ENCODE data around the gene GEMIN5.
A peak's percentile ranks its signal among the peaks of the same experiment; 100 is the strongest.
"Not testable (repeated sequence)": the region's sequence is repeated elsewhere in the genome, so short reads cannot be mapped to it uniquely, and the experiment has no call there.

The GEMIN5 gene, protein sequence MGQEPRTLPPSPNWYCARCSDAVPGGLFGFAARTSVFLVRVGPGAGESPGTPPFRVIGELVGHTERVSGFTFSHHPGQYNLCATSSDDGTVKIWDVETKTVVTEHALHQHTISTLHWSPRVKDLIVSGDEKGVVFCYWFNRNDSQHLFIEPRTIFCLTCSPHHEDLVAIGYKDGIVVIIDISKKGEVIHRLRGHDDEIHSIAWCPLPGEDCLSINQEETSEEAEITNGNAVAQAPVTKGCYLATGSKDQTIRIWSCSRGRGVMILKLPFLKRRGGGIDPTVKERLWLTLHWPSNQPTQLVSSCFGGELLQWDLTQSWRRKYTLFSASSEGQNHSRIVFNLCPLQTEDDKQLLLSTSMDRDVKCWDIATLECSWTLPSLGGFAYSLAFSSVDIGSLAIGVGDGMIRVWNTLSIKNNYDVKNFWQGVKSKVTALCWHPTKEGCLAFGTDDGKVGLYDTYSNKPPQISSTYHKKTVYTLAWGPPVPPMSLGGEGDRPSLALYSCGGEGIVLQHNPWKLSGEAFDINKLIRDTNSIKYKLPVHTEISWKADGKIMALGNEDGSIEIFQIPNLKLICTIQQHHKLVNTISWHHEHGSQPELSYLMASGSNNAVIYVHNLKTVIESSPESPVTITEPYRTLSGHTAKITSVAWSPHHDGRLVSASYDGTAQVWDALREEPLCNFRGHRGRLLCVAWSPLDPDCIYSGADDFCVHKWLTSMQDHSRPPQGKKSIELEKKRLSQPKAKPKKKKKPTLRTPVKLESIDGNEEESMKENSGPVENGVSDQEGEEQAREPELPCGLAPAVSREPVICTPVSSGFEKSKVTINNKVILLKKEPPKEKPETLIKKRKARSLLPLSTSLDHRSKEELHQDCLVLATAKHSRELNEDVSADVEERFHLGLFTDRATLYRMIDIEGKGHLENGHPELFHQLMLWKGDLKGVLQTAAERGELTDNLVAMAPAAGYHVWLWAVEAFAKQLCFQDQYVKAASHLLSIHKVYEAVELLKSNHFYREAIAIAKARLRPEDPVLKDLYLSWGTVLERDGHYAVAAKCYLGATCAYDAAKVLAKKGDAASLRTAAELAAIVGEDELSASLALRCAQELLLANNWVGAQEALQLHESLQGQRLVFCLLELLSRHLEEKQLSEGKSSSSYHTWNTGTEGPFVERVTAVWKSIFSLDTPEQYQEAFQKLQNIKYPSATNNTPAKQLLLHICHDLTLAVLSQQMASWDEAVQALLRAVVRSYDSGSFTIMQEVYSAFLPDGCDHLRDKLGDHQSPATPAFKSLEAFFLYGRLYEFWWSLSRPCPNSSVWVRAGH (N-terminal part only)

DNA sequence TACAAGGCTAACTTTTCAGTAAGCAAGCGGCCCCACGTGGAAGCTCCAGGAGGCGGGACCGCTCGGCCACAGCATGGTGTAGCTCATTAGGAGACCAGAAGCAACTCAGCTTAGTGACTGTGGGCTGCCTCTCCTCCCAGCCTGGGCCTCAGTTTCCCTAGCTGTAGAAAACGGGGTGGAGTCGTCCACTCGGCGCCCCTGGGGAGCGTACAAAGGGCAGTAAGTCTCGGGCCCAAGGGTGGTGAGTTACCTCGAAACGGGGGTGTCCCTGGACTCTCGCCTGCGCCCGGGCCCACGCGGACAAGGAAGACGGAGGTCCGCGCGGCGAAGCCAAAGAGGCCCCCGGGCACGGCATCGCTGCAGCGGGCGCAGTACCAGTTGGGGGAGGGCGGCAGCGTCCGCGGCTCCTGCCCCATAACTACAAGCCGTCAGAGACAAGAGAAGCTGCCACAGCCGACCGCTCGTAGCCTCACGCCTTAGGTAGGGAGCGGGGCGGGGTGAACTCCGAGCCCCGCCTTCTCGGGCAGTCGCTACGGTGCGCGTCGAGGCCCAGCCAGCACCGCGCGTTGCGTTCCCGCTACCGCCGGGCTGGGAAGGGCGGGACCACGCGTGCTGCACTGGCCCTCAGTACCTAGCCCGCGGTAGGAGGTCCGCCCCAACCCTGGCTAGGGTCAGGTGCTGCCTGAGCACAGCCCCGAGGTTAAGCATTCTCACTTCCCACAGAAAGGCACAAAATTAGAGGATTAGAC is at the start of gene GEMIN5:
TSS of gene GEMIN5 (minus strand) at position 494 of the 749 bp plus-strand sequence. CDS start at position 416, 78 bp downstream.
- DNase-seq (ENCODE audit: low spot score), result peak; percentile 71

- no peak for DNase-seq (ENCODE audit: low spot score)
Measured at GRCh38 chr5:154986151-154986550, 48.1 kb upstream of the GEMIN5 start.

DNA sequence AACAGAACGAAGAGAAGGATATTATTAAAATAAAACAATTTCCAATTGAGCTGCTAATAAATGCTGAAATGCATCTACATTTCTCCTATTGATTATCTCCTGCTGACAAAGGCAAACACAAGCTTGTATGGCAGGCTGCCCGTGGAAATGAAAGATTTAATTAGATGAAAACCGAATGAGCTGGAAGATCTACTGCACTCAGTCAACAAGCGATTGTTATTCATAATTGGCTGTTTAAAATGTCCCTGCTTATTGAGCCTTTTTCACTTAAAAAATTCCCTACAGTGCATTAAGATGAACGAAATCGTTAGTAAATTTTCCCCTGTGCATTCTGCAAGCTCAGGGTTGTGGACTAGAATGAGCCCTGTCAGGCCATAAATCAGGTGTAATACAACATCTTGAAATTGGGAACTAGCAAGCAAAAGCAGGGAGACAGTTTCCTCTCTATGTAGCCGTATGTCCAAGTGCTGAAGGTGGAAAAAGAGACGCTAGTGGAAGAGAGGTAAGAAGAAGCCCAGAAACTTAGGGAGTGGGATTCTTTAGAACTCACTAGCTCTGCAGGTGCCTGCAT is 47.0 kb upstream of the GEMIN5 start:
- DNase-seq (ENCODE audit: low spot score), result no peak

DNA sequence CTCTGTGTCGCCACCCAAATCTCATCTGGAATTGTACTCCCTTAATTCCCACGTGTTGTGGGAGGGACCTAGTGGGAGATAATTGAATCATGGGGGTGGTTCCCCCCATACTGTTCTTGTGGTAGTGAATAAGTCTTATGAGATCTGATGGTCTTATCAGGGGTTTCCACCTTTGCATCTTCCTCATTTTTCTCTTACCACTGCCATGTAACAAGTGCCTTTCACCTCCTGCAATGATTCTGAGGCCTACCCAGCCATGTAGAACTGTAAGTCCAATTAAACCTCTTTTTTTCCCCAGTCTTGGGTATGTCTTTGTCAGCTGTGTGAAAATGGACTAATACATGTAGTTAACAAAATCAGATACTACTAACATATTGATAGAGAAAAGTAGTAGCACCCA is 40.3 kb upstream of the GEMIN5 start:
- DNase-seq (ENCODE audit: low spot score), result not testable (repeated sequence)

DNA sequence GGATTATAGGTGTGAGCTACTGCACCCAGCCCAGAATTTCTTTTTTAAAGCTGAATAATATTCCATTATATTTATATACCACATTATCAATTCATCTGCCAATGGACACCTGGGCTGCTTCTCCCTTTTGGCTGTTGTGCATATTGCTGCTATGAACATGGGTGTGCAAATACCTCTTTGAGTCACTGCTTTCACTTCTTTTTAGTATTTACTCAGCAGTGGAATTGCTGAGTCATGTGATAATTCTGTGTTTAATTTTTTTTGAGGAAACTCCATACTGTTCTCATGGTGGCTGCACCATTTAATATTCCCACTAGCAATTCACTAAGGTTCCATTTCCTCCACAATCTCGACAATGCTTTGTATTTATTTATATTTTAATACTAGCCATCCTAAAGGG is 39.4 kb upstream of the GEMIN5 start:
- no peak for DNase-seq (ENCODE audit: low spot score)

GRCh38 chr5:154976082-154976481 is 38.1 kb upstream of the GEMIN5 start:
- DNase-seq (ENCODE audit: low spot score), result not testable (repeated sequence)

DNA sequence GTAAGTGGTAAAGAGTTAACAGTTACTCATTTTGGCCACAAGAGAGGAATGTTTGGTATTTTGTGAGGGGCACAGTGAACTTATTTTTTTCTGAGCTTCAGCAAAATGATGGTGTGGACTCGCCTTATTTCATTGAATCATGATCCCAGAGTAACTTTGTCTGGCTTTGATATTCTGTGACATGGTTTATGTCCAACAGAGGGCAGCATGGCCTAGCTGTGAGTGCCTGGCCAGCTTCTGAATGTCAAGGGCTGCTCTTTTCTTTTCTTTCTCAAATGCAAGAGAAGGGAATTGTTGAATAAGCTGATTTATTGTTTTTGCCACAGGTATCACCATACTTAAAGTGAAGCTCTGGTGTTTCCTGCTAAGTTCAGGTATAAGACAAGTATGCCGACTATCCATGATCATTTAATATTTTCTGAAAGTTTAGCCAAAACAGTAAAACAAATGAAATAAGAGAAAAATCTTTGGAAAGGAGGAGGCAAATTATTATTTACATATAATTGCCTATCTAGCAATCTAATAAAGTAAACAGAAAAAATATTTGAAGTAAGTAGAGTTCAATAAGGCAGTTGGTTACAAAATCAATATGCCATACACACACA is 34.6 kb upstream of the GEMIN5 start:
- peak; percentile 55 for DNase-seq (ENCODE audit: low spot score)

DNA sequence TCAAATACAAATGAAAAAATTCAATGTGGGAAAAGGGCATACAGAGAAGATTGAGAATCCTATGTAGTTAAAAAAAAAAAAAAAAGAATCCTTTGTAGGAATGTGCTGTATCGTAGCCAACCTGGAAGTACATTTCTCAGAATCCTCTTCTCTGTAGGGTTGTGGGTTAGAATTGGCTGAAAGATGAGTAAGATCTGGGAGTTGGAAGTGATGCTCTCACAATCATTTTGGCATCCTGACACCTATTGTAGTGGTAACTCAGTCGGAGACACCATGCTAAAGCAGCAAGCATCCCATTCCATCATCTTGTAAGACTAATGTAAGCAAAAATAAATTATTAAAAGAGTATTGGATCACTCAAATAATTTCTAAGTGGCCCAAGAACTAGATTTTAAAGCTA is 33.5 kb upstream of the GEMIN5 start:
- DNase-seq (ENCODE audit: low spot score), result no peak

- no peak for DNase-seq (ENCODE audit: low spot score)
Measured at GRCh38 chr5:154970759-154971158, 32.7 kb upstream of the GEMIN5 start.

GRCh38 chr5:154968953-154969352 is 30.9 kb upstream of the GEMIN5 start:
- DNase-seq (ENCODE audit: low spot score), result no peak

GRCh38 chr5:154967421-154968024 is 29.5 kb upstream of the GEMIN5 start:
- peak; percentile 47 for DNase-seq (ENCODE audit: low spot score)

DNA sequence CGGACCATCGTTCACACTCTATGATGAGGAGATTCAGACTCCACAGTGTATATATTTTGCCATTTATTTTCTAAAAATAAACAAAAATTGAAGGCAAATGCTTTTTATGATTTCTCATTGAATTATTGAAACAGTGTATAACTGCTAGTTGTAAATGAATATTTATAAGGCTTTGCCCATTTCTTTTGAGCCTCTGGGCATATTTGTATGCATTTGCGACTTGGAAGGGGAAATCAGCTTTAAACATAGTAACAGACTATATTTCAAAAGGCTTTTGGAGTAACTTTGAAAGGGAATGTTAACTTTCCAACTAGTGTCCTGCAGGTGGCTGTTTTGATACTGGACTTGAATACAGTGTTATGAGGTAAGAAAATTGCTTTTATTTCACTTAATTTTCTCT is 28.9 kb upstream of the GEMIN5 start:
- DNase-seq (ENCODE audit: low spot score), result no peak

- peak; percentile 95 for DNase-seq (ENCODE audit: low spot score)
Measured at GRCh38 chr5:154966081-154966841, 28.2 kb upstream of the GEMIN5 start.

DNA sequence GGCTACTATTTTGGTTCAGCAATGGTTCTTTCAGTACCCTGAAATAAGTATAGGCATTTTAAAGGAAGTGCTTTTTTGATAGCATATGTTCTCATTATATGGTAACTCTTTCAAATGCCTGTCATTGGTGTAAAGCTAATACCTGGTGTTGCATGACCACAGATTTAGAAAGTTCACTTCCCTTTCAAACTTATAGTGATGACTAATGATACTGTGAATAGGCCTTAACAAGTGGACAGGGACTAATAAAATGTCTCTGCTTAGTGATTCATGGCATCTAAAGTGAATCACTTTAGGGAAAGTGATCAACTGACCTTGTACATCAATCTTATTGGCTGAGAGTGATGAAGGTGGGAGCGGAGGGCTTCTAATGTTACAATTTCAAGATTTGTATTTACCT is 24.5 kb upstream of the GEMIN5 start:
- DNase-seq (ENCODE audit: low spot score), result peak; percentile 81

GRCh38 chr5:154956712-154957111 is 18.7 kb upstream of the GEMIN5 start:
- no peak for DNase-seq (ENCODE audit: low spot score)

- no peak for DNase-seq (ENCODE audit: low spot score)
Measured at GRCh38 chr5:154949781-154950180, 11.8 kb upstream of the GEMIN5 start.

DNA sequence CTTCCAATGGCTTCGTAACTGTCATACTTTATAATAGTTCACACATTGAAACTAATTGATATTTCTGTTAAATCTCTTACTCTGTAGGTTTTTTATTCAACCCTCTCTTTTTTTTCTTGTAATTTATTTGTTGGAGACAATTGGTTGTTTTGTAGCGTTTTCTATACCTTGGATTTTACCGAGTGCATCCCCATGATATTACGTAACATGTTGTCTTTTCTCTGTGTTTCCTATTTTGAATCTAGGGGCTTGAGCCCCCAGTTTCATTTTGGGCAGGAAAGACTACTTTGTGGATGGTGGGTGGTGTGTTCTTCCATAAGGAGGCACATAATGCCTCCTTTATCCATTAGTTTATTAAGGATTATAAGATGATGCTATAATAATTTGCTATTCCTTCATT is 10.3 kb upstream of the GEMIN5 start:
- DNase-seq (ENCODE audit: low spot score), result no peak

DNA sequence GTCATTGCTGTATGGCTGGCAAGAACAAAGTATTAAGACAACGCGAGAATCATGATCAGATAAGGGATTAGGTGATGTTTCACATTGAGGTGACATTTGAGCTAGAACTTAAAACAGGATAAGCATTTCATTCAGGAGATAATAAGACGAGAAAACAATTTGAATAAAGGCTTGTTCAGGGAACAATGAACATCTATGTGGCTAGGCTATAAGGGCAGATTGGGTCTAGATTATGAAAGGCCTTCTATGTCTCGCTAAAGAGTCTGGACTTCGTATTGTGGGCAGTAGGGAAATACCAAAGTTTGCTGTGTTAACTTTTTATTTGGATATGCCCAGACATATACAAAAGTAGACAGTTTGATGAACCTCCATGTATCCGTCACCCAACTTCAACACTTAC is 9.8 kb upstream of the GEMIN5 start:
- DNase-seq (ENCODE audit: low spot score), result no peak

DNA sequence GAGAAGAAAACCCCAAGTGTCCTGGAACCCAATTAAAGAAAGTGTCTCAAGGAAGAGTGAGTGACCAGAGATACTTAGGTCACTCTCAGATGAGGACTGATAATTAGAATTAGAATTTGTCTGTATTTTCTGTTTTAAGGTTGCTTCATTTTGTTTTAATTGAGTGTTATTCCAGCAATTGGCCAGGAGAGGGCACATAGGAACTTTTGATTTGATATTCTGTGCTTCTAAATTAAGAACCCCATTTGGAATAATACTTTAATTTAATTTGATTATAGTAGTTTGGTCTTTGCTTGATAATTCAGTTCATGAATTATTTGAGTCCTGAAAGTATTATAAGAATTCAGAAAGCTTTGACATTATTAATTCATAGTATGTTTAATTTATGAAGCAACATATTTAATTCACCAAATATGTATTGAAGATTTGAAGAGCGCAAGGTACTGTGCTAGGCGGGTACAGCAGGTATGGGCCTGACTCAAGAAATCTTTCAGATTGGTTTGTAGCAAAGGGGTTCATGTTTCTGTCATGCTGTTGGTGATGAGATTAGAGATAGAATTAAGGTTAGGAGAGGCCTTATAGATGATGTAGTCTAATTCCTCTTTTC is 7.8 kb upstream of the GEMIN5 start:
- peak; percentile 48 for DNase-seq (ENCODE audit: low spot score)

Data from kidney capillary endothelial cell (primary cell).